Vagina (tissue), 2 donors: ENCODE data around the gene FAM20A. TPM values are rescaled to one million over a fixed set of nuclear protein-coding genes. Genes with fewer than 3 reads are reported as not detected.
"Not testable (repeated sequence)": the region's sequence is repeated elsewhere in the genome, so short reads cannot be mapped to it uniquely, and the experiment has no call there.

Experiments used
- DNase-seq, 2 donors: peaks; one replicate each; pipeline ENCODE4 v3.0.0-alpha.2; 2017; ENCODE audit errors: extremely low spot score in 2 of 2
- H3K27ac ChIP-seq: fragments of 200-600 bp; sonication (generic); one replicate; pipeline ENCODE4 v1.5.1; 2019
- H3K27me3 ChIP-seq: fragments of 200-600 bp; sonication (generic); one replicate; pipeline ENCODE4 v1.5.1; 2019
- H3K36me3 ChIP-seq, 2 donors: fragments of 200-600 bp; sonication (generic); one replicate each; pipeline ENCODE4 v1.5.1; 2017 to 2019
- H3K4me1 ChIP-seq: fragments of 200-600 bp; sonication (generic); one replicate; pipeline ENCODE4 v1.5.1; 2019
- H3K4me3 ChIP-seq, 2 donors: fragments of 200-600 bp; sonication (generic); 1 replicate in 1 of 2; 2 replicates in 1 of 2; pipeline ENCODE4 v1.5.1; 2016 to 2019
- H3K9me3 ChIP-seq: fragments of 200-600 bp; sonication (generic); one replicate; pipeline ENCODE4 v1.5.1; 2019
- CTCF ChIP-seq, 3 experiments: fragments of 450-650 bp in 2 of 3; fragments of 200-600 bp in 1 of 3; sonication (generic) in 1 of 3; IDR thresholded peaks; one replicate each; pipeline ENCODE4 v1.5.1; 2017 to 2019; ENCODE audit warnings: antibody characterized with exemption in 3 of 3, mild to moderate bottlenecking in 2 of 3, moderate library complexity in 2 of 3
- POLR2A ChIP-seq, 2 donors: fragments of 450-650 bp; IDR thresholded peaks; one replicate each; pipeline ENCODE4 v1.6.1; 2017; ENCODE audit warnings: antibody characterized with exemption in 2 of 2, mild to moderate bottlenecking in 2 of 2, moderate library complexity in 2 of 2
- POLR2AphosphoS5 ChIP-seq, 2 donors: sonication (generic); formaldehyde crosslinking; IDR thresholded peaks; one replicate each; pipeline ENCODE4 v1.9.0; 2017; ENCODE audit warnings: antibody characterized with exemption in 2 of 2, mild to moderate bottlenecking in 2 of 2, low read depth in 1 of 2; ENCODE audit not compliant: insufficient read depth in 1 of 2
- intact Hi-C: fragments of 100-400 bp; cut with DNase I; formaldehyde crosslinking; loops from one replicate; pipeline ENCODE4 v1.15.1; 2023
- total RNA-seq: library from RNA; depleted of rRNA; stranded (reverse); fragments of >200 nt; gene quantifications from one replicate; pipeline ENCODE4 v1.2.3, GENCODE V29; 2016

FAM20A gene
- total RNA-seq, 1 donor from 2014 or later: 16.2 TPM

GRCh38 chr17:68526548-68526947 is 74.6 kb downstream of the FAM20A start:
- intact Hi-C loops: no loop called here
- no peak overlapping the region for H3K4me3 ChIP-seq
- H3K36me3 ChIP-seq: peaks cover 0 to 69% of the 10 kb centered on the region in 2 donors
- no peaks in the 10 kb centered on the region for H3K27me3 ChIP-seq
- H3K9me3 ChIP-seq: no peaks in the 10 kb centered on the region
- no peak for TF ChIP-seq CTCF (IDR thresholded peaks at IDR 0.05)
- no peak for DNase-seq
- no peak overlapping the region for H3K27ac ChIP-seq
- H3K4me1 ChIP-seq: no peaks in the 10 kb centered on the region

- Histone ChIP-seq H3K4me3 (no peak overlapping the region), H3K27ac (no peak overlapping the region), H3K27me3 (no peaks in the 10 kb centered on the region), H3K36me3 (peaks cover 0 to 43% of the 10 kb centered on the region in 2 donors), H3K9me3 (no peaks in the 10 kb centered on the region), H3K4me1 (peaks cover 24% of the 10 kb centered on the region)
- intact Hi-C loops: no loop called here
- TF ChIP-seq POLR2A (IDR thresholded peaks at IDR 0.05) (no peak), CTCF (IDR thresholded peaks at IDR 0.05) (no peak), POLR2AphosphoS5 (IDR thresholded peaks at IDR 0.05; ENCODE audit: insufficient read depth in 1 of 2, low read depth in 1 of 2) (no peak)
- DNase-seq: no peak
Measured at GRCh38 chr17:68522266-68522665, 78.9 kb downstream of the FAM20A start.

GRCh38 chr17:68519911-68520310 is 81.3 kb downstream of the FAM20A start:
- H3K27me3 ChIP-seq: no peaks in the 10 kb centered on the region
- H3K4me3 ChIP-seq: no peak overlapping the region
- H3K9me3 ChIP-seq: no peaks in the 10 kb centered on the region
- TF ChIP-seq POLR2A (IDR thresholded peaks at IDR 0.05) (no peak), POLR2AphosphoS5 (IDR thresholded peaks at IDR 0.05; ENCODE audit: insufficient read depth in 1 of 2, low read depth in 1 of 2) (no peak), CTCF (IDR thresholded peaks at IDR 0.05) (no peak)
- H3K36me3 ChIP-seq: peaks cover 0 to 33% of the 10 kb centered on the region in 2 donors
- no peak overlapping the region for H3K27ac ChIP-seq
- intact Hi-C loops: no loop called here
- peaks cover 42% of the 10 kb centered on the region for H3K4me1 ChIP-seq
- DNase-seq: no peak

- intact Hi-C loops: not testable (repeated sequence)
- H3K4me1 ChIP-seq: peaks cover 51% of the 10 kb centered on the region
Measured at GRCh38 chr17:68519051-68519450, 82.1 kb downstream of the FAM20A start.

GRCh38 chr17:68518063-68518815 is 82.9 kb downstream of the FAM20A start:
- H3K4me3 ChIP-seq: no peak overlapping the region
- no peaks in the 10 kb centered on the region for H3K27me3 ChIP-seq
- no peaks in the 10 kb centered on the region for H3K9me3 ChIP-seq
- H3K36me3 ChIP-seq: peaks cover 0 to 24% of the 10 kb centered on the region in 2 donors
- no peak for TF ChIP-seq POLR2AphosphoS5 (IDR thresholded peaks at IDR 0.05; ENCODE audit: insufficient read depth in 1 of 2, low read depth in 1 of 2)
- no peak for TF ChIP-seq CTCF (IDR thresholded peaks at IDR 0.05)
- no peak for TF ChIP-seq POLR2A (IDR thresholded peaks at IDR 0.05)
- intact Hi-C loops: no loop called here
- H3K4me1 ChIP-seq: peaks cover 57% of the 10 kb centered on the region
- no peak for DNase-seq
- no peak overlapping the region for H3K27ac ChIP-seq

More at GRCh38 chr17:68519051-68519450, 82.1 kb downstream of the FAM20A start:
- H3K9me3 ChIP-seq, H3K27me3 ChIP-seq, DNase-seq, H3K27ac ChIP-seq, H3K4me3 ChIP-seq: not testable (repeated sequence)
- peaks cover 0 to 30% of the 10 kb centered on the region in 2 donors for H3K36me3 ChIP-seq

GRCh38 chr17:68517605-68518004 is 83.6 kb downstream of the FAM20A start:
- intact Hi-C loops, H3K27me3 ChIP-seq, H3K27ac ChIP-seq, H3K9me3 ChIP-seq, DNase-seq, H3K4me3 ChIP-seq: not testable (repeated sequence)
- Histone ChIP-seq H3K36me3 (peaks cover 0 to 24% of the 10 kb centered on the region in 2 donors), H3K4me1 (peaks cover 57% of the 10 kb centered on the region)
